Skin of body (tissue), 2 donors: ENCODE measurements around the gene FBXW11. TPM values are rescaled to one million over a fixed set of nuclear protein-coding genes. Genes with fewer than 3 reads are reported as not detected.
"Not testable (repeated sequence)": the region's sequence is repeated elsewhere in the genome, so short reads cannot be mapped to it uniquely, and the experiment has no call there.

ENCODE experiments used
- DNase-seq: peaks from one replicate; lab custom pipeline; 2025; lab: John Stamatoyannopoulos, UW
- total RNA-seq: library from RNA; depleted of rRNA; stranded (reverse); fragments of >200 nt; gene quantifications from one replicate; pipeline ENCODE4 v1.2.3, GENCODE V29; 2014

Gene FBXW11
- total RNA-seq, 1 donor from 2014 or later = 47.7 TPM

DNA sequence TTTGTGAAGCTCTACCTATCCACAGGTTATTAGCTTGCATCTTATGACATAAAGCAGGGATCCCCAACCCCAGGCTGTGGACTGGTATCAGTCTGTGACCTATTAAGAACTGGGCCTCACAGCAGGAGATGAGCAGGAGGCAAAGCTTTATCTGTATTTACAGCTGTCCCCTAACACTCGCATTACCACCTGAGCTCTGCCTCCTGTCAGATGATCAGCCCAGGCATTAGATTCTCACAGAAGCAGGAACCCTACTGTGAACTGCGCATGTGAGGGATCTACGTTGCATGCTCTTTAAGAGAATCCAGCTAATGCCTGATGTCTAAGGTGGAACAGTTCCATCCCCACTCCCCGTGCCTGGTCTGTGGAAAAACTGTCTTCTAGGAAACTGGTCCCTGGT, 19.7 kb downstream of the FBXW11 start:
- no peak for DNase-seq

GRCh38 chr5:171984748-171985419, 21.6 kb downstream of the FBXW11 start:
- no peak for DNase-seq

DNA sequence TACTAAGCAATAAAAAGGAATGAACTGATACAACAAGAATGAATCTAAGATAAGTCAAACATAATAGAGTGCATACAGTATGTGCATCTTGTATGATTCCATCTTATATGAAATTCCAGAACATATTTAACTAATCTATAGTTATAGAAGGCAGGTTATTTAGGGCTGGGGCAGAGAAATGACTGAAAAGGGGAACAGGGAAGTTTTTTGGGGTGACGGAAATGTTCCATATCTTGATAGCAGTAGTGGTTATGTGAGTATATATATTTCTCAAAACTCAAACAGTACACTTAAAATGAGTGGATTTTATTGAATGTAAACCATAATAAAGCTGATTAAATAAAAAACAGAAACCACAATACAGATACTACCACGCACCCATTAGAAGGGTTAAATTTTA, 24.6 kb downstream of the FBXW11 start:
- DNase-seq = no peak

DNA sequence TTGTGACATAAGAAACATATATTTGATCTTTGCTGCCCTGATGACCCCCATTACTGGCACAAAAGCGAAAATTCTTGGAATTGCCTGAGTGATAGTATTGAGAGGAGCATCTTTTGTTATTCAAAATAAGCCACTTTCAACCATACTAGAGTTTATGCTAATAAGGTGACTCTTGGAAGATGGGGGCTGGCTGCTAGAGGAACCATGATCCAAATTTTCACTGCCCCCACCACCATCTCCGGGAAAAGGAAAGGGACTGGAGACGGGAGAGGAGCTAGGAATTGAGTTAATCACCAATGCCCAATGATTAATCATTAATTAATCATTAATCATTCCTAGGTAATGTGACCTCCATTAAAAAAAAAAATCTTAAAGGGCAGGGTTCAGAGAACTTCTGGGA, 25.6 kb downstream of the FBXW11 start:
- DNase-seq = no peak

DNA sequence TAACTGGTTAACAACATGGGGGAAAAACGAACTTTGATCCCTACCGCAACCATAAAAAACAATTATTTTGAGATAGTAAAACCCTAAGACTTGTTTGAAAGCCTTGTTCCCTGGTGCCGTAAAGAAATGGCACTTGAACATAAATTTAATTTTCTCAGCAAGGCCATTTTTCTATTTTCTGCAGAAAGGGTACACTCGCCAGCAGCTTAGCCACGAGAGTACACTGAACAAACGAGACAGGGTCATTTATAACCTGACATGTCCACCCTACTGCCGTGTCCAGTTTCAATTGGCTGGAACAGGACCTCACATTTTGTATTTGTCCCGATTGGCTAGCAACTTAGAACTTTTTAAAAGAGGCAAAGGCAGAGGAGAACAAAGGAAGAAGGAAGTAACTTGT, 26.8 kb downstream of the FBXW11 start:
- DNase-seq = no peak

DNA sequence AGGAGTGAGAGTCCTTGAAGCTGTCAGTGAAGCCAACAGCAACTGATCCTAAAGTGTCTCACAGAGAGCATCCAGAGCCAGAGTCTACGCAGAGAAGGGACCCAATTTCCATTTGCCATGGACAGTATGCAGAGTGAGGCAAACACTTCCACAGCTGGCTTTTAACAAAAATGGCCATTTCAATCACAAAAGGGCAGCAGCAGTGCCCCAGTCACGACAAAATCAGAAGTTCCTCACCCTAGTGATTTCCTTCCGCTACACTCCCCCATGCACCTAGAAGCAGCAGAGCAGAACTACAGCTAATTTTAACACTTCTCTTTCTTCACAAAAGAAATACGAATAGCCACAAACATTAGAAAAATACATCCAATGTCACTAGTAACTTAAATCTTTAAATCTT, 27.9 kb downstream of the FBXW11 start:
- DNase-seq = no peak

- no peak for DNase-seq
Observed at GRCh38 chr5:171978016-171978415, 28.4 kb downstream of the FBXW11 start.

DNA sequence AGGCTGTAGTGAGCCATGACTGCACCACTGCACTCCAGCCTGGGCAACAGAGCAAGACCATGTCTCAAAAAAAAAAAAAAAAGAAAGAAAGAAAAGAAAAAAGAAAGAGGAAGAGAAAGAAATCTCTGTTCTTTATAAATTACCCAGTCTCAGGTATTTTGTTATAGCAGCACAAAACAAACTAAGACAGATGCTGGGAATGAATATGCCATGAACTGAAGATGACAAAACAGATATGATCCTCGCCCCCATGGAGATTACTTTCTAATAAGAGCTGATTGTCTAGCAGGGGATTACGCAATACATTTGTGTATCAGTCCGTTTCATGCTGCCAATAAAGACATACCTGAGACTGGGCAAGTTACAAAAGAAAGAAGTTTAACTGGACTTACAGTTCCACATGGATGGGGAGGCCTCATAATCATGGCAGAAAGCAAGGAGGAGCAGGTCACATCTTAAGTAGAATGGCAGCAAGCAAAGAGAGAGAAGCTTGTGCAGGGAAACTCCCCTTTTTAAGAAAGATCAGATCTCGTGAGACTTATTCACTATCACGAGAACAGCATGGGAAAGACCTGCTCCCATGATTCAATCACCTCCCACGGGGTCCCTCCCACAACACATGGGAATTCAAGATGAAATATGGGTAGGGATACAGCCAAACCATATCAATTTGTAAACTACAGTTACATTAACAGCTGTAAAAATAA, 29.0 kb downstream of the FBXW11 start:
- DNase-seq = not testable (repeated sequence)

GRCh38 chr5:171975877-171976667, 30.4 kb downstream of the FBXW11 start:
- no peak for DNase-seq

- no peak for DNase-seq
Observed at GRCh38 chr5:171975262-171975876, 31.1 kb downstream of the FBXW11 start.

DNA sequence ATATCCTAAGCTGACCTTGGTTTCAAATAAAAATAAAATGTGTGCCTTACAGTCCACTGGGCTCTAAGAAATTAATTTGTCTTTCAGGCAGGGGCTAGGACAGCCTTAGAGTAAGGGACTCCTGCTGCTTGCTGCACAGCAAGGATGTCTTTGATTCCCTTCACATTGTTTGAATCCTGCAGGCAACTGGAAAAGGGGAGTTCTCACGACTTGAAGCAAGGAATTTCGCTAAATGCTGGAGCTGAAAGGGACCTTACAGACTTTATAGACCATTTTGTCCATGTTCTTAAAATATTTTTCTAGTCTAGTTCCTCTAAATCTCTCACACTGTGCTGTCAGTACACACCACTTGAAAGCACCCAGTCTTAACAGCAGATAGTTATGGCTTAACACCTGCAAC, 35.6 kb downstream of the FBXW11 start:
- no peak for DNase-seq

GRCh38 chr5:171969288-171969880, 37.1 kb downstream of the FBXW11 start:
- peak; percentile 19 for DNase-seq

DNA sequence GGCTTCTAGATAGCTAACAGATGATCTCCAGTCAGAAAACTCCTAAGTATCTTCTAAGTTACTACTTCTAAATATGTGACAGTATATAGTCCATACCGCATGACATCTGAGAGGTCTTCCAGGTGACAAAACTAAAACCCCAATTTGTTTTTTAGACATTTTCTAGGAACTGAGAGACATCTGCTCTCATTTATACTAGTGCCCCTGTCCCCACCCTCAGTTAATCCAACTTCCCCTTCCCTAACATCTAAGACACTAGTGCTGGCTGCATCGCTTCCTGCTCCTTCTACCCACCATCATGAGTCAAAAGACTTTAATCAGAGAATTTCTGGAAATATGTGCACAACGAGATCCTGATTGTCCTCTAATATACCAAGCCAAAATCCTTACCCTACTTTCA, 37.9 kb downstream of the FBXW11 start:
- no peak for DNase-seq

- no peak for DNase-seq
Observed at GRCh38 chr5:171966964-171967363, 39.5 kb downstream of the FBXW11 start.

- no peak for DNase-seq
Observed at GRCh38 chr5:171966270-171966669, 40.2 kb downstream of the FBXW11 start.

GRCh38 chr5:171965745-171966144, 40.7 kb downstream of the FBXW11 start:
- DNase-seq = no peak

DNA sequence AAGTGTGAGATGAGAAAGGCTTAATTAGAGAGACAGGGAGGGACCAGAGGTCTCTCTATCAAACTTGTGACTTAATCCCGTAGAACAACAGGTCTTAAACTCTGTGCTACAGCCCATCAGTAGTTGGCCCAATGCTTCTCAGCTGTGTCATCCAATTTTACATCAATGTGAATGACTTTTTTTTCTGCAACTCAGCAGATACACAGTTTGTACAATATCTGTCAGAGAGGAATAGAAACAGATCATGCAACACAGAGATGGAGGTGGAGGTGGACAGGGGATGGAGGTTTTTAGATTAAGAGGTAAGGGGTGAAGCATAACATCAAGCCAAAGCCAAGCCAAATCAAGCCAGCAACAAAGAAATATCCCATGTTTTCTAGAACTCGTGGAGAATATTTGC, 43.0 kb downstream of the FBXW11 start:
- DNase-seq = no peak

DNA sequence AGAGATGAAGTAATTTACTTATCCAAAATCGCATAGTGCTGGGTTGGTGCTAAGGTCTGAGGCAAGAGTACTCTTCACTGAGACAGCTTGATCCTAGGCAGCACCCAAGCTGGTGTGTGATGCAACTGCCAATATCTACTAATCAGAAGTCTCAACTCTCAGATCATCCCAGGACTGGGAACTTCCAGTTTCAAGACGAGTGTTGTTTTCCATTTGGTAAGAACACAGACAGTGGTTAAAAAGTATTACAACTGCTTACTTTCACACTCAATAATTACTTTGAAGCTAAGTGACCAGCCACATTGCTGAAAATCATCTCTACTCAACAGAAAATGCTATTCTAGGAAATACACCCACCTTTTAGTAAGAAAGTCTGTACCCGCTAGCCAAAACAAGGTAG, 45.3 kb downstream of the FBXW11 start:
- no peak for DNase-seq

DNA sequence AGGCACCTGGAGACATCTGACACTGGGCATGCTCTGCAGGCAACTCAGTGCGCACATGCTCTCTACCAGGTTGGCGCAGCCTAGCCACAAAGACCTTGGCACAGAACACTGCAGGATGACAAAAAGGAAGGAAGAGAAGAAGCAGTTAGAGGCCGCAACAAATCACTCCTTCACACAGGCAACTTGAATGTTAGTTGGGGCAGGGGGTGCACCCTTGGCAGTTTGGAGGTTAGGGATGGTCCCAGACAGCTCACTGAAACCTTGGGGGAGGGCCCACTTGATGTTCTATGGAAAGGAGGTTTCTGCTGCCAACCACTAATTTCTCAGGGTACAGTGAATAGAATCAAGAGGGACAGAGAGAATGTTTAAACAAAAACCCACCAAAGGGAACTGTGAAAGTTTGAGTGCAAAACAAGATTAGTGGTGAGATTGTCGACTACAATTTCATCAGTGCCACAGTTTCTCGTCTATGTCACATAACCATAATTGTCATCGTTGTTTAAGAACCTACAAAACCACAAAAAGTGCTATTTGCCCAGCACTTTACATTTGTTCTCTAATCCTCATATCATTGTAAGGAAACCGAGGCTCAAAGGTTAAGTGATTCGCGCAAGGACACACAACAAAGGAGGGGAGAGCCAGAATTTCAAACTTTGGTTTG, 48.7 kb downstream of the FBXW11 start:
- DNase-seq = no peak

- DNase-seq = no peak
Observed at GRCh38 chr5:171956887-171957495, 49.4 kb downstream of the FBXW11 start.

DNA sequence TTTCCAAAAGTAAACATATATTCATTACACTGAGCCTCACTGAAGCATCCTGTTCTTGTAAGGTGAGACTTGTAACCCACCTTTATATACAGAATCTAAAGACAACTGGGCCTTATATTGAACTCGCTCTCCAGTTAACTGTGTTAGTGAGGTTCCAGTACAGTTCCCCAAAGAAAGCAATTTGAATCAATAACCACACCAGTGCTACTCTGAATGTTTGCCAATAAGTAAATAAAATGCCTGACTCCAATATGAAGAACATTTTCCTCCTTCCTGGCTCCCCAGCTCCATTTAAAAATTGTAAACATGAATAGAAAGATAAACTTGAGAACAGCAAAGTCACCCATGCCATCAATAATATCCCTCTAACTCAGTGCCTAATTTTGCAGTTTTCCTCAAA, 50.1 kb downstream of the FBXW11 start:
- no peak for DNase-seq
